T-helper 9 cell (primary cell): ENCODE measurements around the gene TDRD9.
"Not testable (repeated sequence)": the region's sequence is repeated elsewhere in the genome, so short reads cannot be mapped to it uniquely, and the experiment has no call there.

ENCODE experiments used
- DNase-seq: peaks from one replicate; pipeline ENCODE4 v3.0.0-alpha.2; 2020
- total RNA-seq, 2 donors: gene quantifications; one replicate each; lab custom pipeline; 2026; lab: John Stamatoyannopoulos, UW

TDRD9 gene
- 0.91 to 1.2 reads per million in 2 donors for total RNA-seq

- no peak for DNase-seq
Observed at GRCh38 chr14:103928011-103928890, at the start of gene TDRD9. Gene TDRD9 (plus strand): TSS chr14:103928456. CDS start chr14:103928510, 54 bp downstream.

- DNase-seq = no peak
Observed at GRCh38 chr14:103879118-103879569, 49.1 kb upstream of the TDRD9 start.

- DNase-seq = no peak
Observed at GRCh38 chr14:103879570-103880347, 48.5 kb upstream of the TDRD9 start.

- no peak for DNase-seq
Observed at GRCh38 chr14:103880348-103881267, 47.6 kb upstream of the TDRD9 start.

GRCh38 chr14:103881268-103882201, 46.7 kb upstream of the TDRD9 start:
- DNase-seq = no peak

- DNase-seq = no peak
Observed at GRCh38 chr14:103882503-103883262, 45.6 kb upstream of the TDRD9 start.

- DNase-seq = no peak
Observed at GRCh38 chr14:103883263-103883523, 45.1 kb upstream of the TDRD9 start.

GRCh38 chr14:103884854-103885253, 43.4 kb upstream of the TDRD9 start:
- no peak for DNase-seq

- DNase-seq = no peak
Observed at GRCh38 chr14:103885509-103885932, 42.7 kb upstream of the TDRD9 start.

- no peak for DNase-seq
Observed at GRCh38 chr14:103886304-103887169, 41.7 kb upstream of the TDRD9 start.

- DNase-seq = no peak
Observed at GRCh38 chr14:103887170-103887501, 41.1 kb upstream of the TDRD9 start.

- no peak for DNase-seq
Observed at GRCh38 chr14:103887557-103888115, 40.6 kb upstream of the TDRD9 start.

- not testable (repeated sequence) for DNase-seq
Observed at GRCh38 chr14:103889002-103889312, 39.3 kb upstream of the TDRD9 start.

GRCh38 chr14:103889313-103890051, 38.8 kb upstream of the TDRD9 start:
- no peak for DNase-seq

- no peak for DNase-seq
Observed at GRCh38 chr14:103890052-103890371, 38.2 kb upstream of the TDRD9 start.

- no peak for DNase-seq
Observed at GRCh38 chr14:103890821-103891666, 37.2 kb upstream of the TDRD9 start.

GRCh38 chr14:103891667-103892215, 36.5 kb upstream of the TDRD9 start:
- DNase-seq = no peak

- DNase-seq = no peak
Observed at GRCh38 chr14:103892247-103892646, 36.0 kb upstream of the TDRD9 start.
